ENCODE results near the gene ZNF337.

DNA sequence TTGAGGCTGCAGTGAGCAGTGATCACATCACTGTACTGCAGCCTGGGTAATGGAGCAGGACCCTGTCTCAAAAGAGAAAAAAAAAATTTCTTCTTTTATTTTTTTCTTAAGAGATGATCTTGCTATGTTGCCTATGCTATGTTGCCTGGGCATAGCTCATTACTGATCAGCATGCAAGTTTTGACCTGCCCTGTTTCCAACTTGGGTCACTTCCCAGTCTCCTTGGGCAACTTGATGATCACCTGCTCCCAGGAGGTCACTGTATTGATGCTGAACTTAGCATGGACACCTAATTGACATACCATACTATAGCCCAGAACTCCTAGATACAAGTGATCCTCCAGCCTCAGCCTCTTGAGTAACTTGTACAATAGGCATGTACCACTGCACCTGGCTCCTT lies 42.2 kb downstream of the ZNF337 start:
- TF ChIP-seq, protein P1, sequence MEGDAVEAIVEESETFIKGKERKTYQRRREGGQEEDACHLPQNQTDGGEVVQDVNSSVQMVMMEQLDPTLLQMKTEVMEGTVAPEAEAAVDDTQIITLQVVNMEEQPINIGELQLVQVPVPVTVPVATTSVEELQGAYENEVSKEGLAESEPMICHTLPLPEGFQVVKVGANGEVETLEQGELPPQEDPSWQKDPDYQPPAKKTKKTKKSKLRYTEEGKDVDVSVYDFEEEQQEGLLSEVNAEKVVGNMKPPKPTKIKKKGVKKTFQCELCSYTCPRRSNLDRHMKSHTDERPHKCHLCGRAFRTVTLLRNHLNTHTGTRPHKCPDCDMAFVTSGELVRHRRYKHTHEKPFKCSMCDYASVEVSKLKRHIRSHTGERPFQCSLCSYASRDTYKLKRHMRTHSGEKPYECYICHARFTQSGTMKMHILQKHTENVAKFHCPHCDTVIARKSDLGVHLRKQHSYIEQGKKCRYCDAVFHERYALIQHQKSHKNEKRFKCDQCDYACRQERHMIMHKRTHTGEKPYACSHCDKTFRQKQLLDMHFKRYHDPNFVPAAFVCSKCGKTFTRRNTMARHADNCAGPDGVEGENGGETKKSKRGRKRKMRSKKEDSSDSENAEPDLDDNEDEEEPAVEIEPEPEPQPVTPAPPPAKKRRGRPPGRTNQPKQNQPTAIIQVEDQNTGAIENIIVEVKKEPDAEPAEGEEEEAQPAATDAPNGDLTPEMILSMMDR (conservative IDR thresholded peaks at IDR 0.05 in 1 of 2, IDR thresholded peaks at IDR 0.05 in 1 of 2; ENCODE audit: extremely low read depth in 1 of 2, insufficient read depth in 1 of 2, low read depth in 1 of 2, low read length in 2 of 2) = no peak
- no peak for TF ChIP-seq EZH2 (IDR thresholded peaks at IDR 0.05; ENCODE audit: borderline replicate concordance, low read length)

Data from mammary epithelial cell (primary cell).